Measurements from ENCODE around the gene LY9. TPM values are rescaled to one million over a fixed set of nuclear protein-coding genes. Genes with fewer than 3 reads are reported as not detected.

The LY9 gene
- polyA plus RNA-seq, 2 of the 4 experiments (the other 2 are of a cell fraction): 0.05 to 0.19 TPM

GRCh38 chr1:160865337-160865736 is 69.4 kb downstream of the LY9 start:
- ChIA-PET POLR2A (no interaction called here), CTCF (interaction anchor here (0.6 to 1.4 kb wide), 5 partner anchors 13 to 175 kb away, joined by 3 to 4 read pairs (median 3); no protein-coding TSS in a partner anchor)
- TF ChIP-seq CEBPB (IDR thresholded peaks at IDR 0.05) (no peak), ATOH8 (CRISPR knock-in tag; IDR thresholded peaks at IDR 0.05; ENCODE audit: low read depth) (no peak), NPAS2 (CRISPR knock-in tag; IDR thresholded peaks at IDR 0.05; ENCODE audit: borderline replicate concordance) (no peak), MAX (IDR thresholded peaks at IDR 0.05) (no peak), CBX8 (IDR thresholded peaks at IDR 0.05) (no peak), JUNB (IDR thresholded peaks at IDR 0.05) (no peak), ZC3H11A (IDR thresholded peaks at IDR 0.05) (no peak), E2F6 (IDR thresholded peaks at IDR 0.05; ENCODE audit: borderline replicate concordance, low read depth) (no peak), HOXA7 (CRISPR knock-in tag; IDR thresholded peaks at IDR 0.05) (no peak)
- H3K9me3 ChIP-seq: no peaks in the 10 kb centered on the region
- H3K4me2 ChIP-seq: peak overlapping the region; percentile 7; the same call in 2 of the 3 replicates
- no peak for DNase-seq (ENCODE audit: low read depth in 1 of 2, low spot score in 1 of 2)
- no peak for FAIRE-seq
- ATAC-seq: no peak
- H3K27ac ChIP-seq: no peak overlapping the region
- WGBS (ENCODE audit: missing lambda C conversion rate): 55% methylated on average over 5 of the region's 5 CpGs
- peaks cover 17% of the 10 kb centered on the region for H3K4me1 ChIP-seq
- no peak overlapping the region for H3K4me3 ChIP-seq

GRCh38 chr1:160866001-160866694 is 70.2 kb downstream of the LY9 start:
- Histone ChIP-seq H3K9me3 (no peaks in the 10 kb centered on the region), H3K4me2 (peak overlapping the region; percentile 7; the same call in 2 of the 3 replicates), H3K4me1 (peaks cover 17% of the 10 kb centered on the region), H3K27ac (no peak overlapping the region), H3K4me3 (no peak overlapping the region)
- DNase-seq (ENCODE audit: low read depth in 1 of 2, low spot score in 1 of 2) (no peak), ATAC-seq (no peak), FAIRE-seq (no peak)
- POLR2A ChIA-PET: no interaction called here
- TF ChIP-seq HOXB5 (CRISPR knock-in tag; IDR thresholded peaks at IDR 0.05) (no peak), EHF (CRISPR knock-in tag; IDR thresholded peaks at IDR 0.05) (no peak), ATOH8 (CRISPR knock-in tag; IDR thresholded peaks at IDR 0.05; ENCODE audit: low read depth) (no peak), JUN (IDR thresholded peaks at IDR 0.05) (no peak), FOSB (CRISPR knock-in tag; IDR thresholded peaks at IDR 0.05) (no peak), HOXB13 (CRISPR knock-in tag; IDR thresholded peaks at IDR 0.05; ENCODE audit: low read depth) (no peak), E2F6 (IDR thresholded peaks at IDR 0.05; ENCODE audit: borderline replicate concordance, low read depth) (no peak), ZFP36 (IDR thresholded peaks at IDR 0.05; ENCODE audit: borderline replicate concordance, partially characterized antibody) (no peak), ZC3H11A (IDR thresholded peaks at IDR 0.05) (no peak), CHD4 (IDR thresholded peaks at IDR 0.05; ENCODE audit: borderline replicate concordance) (no peak), EHMT2 (IDR thresholded peaks at IDR 0.05; ENCODE audit: low read depth) (no peak), HDAC2 (IDR thresholded peaks at IDR 0.05) (no peak), ZSCAN20 (CRISPR knock-in tag; IDR thresholded peaks at IDR 0.05) (no peak), SREBF2 (IDR thresholded peaks at IDR 0.05) (no peak), RCOR1 (IDR thresholded peaks at IDR 0.05; ENCODE audit: low read depth, low read length) (no peak)
- TF ChIP-seq, protein P1, sequence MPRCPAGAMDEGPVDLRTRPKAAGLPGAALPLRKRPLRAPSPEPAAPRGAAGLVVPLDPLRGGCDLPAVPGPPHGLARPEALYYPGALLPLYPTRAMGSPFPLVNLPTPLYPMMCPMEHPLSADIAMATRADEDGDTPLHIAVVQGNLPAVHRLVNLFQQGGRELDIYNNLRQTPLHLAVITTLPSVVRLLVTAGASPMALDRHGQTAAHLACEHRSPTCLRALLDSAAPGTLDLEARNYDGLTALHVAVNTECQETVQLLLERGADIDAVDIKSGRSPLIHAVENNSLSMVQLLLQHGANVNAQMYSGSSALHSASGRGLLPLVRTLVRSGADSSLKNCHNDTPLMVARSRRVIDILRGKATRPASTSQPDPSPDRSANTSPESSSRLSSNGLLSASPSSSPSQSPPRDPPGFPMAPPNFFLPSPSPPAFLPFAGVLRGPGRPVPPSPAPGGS (IDR thresholded peaks at IDR 0.05): no peak
- CTCF ChIA-PET: interaction anchor here (0.6 to 1.1 kb wide), 2 partner anchors 30 to 175 kb away, joined by 3 to 4 read pairs; no protein-coding TSS in a partner anchor
